Measurements from ENCODE around the gene UBAC1.
"Not testable (repeated sequence)": the region's sequence is repeated elsewhere in the genome, so short reads cannot be mapped to it uniquely, and the experiment has no call there.

Gene UBAC1

DNA sequence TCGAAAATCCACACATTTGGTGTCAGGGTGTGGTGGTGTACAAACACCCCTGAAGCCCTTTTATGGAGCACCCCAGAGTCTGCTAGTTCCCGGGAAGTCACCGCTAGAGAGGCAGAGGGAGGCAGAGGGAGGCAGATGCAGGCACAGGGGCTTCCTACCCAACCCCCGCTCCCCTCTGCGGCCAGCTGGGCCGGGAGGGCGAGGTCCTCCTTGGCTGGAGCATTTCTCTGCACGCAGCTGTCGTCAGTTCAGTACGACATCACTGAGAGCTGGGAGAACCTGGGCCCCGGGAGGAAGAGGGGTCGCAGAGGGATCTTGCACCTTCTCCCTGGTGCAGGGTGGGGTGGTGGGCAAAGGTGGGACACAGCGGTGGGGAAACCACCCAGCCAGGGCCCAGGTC, 15.8 kb upstream of the UBAC1 start:
- no peak for DNase-seq

DNA sequence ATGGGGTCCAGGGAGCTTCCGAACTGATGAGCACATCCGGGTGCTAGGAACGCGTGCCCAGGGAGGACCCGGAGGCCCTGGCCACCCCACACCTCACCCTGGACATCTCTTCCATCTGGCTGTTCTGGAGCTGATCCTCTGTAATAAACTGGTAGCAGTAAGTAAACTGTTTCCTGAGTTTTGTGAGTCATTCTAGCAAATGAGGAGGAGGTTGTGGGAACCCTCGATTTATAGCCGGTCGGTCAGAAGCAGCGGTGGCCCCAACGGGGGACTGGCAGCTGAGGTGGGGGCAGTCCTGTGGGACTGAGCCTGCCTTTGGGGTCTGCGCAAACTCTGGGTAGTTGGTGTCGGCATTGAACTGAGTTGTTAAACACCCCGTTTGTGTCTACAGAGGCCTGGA, 15.4 kb upstream of the UBAC1 start:
- no peak for DNase-seq

DNA sequence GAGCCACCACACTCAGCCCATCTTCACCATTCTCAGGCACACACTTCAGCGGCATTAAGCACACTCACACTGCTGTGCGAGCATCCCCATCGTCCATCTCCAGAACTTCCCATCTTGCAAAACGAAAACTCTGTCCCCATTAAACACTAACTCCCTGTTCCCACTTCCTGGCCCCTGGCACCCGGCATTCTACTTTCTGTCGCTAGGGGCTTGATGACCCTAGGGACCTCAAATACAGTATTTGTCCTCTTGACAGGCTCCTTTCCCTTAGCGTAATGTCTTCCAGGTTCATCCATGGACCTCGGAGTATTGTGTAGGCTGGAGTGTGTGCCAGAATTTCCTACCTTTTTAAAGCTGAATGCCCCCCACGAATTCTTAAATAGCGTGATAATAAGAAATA, 14.7 kb upstream of the UBAC1 start:
- DNase-seq, result no peak

- DNase-seq, result no peak
Observed at GRCh38 chr9:135974220-135974573, 13.0 kb upstream of the UBAC1 start.

DNA sequence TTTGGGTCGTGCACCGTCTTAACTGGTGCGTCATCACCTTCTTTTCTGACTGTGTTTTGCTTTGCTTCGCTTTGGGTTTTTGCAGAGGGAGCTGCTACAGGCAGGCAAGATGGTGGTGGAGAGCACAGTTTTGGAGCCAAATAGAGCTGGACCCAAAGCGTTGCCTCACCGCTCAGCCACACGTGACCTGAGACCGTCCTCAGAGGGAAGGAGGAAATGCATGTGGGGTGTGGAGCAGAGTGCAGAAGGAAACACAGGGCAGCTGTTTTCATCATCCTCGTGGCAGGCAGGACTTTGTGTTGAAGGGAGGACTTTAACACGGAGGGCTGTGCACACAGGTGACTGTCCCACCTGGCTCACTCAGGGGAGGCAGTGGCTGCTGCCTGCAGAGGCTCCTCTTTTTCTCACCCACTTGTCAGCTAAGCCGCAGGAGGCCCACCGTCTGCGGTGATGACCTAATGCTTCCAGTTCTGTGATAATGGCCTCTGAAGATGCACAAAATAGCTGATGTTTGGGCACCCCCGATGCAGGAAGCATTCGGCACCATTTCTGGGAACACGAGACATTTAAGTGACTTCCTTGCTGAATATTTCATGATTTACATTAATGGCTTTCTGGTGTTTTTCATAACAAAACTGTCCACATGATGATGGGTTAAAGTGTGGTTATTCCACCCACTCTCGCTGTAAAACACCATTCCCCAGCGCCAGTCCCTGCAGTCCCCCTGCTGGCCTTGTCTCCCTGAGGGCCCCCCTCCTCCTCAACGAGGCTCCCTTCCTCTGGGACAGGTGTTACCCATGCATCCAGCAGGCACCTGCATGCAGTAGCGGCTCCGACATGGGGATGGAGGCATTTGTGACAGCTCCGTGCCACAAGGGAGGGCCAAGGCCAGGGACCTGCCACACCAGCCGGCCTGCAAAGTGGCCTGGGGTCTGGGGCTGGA, 12.4 kb upstream of the UBAC1 start:
- DNase-seq, result no peak

DNA sequence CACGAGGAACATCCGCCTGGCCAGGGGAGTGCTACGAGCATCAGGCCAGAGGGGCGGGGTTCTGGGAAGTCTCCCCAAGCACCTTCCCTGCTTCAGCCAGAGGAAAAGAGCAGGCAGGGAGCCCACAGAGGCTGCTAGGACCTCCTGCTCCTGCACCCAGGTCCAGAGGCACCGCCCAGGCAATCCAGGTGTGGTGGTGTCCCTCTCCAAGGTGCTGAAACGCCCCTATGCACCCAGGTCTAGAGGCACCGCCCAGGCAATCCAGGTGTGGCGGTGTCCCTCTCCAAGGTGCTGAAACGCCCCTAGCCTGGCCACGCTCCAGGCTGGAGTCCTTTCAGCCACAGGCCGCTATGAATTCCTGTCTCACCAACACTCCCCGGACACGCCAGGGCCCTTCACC, 10.7 kb upstream of the UBAC1 start:
- DNase-seq, result peak; percentile 42

DNA sequence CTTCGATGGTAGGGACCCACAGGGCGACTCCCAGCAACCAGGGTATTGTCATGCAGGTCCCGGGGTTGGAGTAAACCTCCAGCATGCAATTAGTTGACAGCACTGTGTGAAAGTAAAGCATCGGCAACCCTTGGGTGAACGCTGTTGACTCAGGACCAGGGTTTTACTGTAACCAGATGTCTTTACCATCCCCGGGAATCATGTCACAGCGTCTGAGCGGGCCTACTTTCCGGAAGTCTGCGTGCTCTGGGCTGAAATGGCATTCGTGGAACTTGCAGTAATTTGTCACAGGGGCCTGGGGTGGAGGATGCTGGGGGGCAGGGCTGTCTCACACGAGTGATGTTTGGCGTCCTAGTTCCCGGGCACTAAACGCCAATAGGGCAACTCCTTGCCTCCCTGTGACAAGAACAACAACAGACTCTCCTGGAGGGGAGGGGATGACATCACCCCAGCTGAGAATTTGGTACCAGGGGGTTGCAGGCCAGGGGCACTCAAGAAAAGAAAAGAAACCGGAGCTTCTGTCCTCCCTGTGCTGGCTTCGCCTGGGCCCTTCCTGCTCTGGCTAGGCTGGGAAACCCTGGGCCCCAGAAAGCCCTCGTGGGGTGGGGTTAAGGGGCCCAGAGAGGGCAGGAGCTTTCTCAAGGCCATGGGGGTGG, 10.1 kb upstream of the UBAC1 start:
- no peak for DNase-seq

- no peak for DNase-seq
Observed at GRCh38 chr9:135970128-135970815, 9.1 kb upstream of the UBAC1 start.

DNA sequence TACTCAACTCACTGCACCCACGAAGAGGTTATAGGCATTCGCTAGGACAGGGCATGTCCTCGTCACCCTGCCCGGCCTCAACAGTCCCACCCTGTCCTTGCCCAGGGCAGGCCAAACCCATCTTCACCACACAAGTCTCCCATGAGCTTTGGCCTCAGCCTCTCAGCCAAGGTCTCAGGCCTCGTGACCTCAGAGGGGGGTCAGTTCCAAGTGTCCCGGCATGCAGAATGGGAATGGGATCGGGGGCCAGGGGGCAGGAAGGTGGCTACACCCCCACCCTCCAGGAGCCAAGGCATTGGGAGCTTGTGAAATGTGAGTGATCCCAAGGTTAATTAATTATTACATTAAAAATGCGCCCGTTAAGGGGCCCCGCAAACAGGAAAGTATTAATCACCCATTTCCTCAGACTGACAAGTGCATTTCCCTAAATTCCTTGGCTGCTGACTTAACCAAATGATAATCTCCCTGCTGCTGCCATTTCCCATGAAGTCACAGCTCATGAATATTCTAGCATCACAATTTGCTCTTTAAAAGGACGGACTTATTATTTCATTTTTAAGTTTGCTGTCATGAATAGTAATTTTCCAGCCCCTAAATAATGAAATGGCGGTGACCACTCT, 8.0 kb upstream of the UBAC1 start:
- DNase-seq, result no peak

GRCh38 chr9:135968601-135969000, 7.4 kb upstream of the UBAC1 start:
- no peak for DNase-seq

GRCh38 chr9:135968083-135968476, 6.9 kb upstream of the UBAC1 start:
- no peak for DNase-seq

- not testable (repeated sequence) for DNase-seq
Observed at GRCh38 chr9:135966916-135967260, 5.7 kb upstream of the UBAC1 start.

DNA sequence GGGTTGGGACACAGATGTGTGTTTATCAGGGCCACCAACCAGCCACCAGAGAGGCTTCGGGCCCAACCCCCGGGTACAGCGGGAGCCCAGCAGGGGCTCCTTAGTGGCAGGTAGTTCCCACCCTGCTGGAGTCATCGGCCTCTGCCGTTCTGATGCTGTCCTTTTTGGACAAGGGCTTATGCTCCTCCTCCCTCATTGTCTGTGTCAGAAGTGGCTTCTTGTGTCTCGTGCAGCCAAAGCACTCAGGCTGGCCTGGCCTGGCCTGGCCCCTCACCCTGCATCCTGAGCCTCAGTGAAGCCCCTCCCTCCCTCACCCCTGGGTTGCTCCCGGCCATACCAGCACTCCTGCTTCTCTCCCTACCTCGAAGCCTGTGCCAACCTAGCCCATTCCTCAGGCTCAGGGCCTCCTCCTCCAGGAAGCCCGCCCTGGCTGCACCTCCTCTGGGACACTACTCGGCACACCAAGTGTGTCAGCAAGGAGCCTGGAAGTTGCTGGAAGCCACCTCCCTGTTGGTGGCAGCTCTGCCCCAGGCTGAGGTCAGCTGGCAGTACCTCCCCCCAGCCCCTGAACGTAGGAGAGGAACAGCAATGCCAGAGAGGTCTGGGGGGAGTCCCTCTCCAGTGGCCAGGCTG, 4.1 kb upstream of the UBAC1 start:
- no peak for DNase-seq

DNA sequence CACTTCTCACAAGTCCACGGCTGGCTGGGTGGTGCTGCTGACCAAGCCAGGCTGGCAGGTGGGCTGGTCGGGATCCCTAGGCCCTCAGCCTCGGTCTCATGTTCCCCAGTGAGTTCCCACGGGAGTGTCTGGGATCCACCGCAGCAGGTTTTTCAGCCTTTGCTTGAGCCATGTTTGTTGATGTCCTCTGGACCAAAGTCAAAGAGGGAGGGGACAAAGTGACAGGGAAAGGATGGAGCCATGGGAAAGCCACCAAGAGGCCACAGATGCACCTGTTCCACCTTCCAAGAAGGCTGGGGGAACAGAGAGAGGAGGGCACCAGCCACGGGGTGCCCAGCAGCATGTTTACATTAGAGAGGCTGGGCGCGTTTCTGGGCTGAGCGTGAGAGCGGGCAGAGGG, 2.8 kb upstream of the UBAC1 start:
- DNase-seq, result no peak

DNA sequence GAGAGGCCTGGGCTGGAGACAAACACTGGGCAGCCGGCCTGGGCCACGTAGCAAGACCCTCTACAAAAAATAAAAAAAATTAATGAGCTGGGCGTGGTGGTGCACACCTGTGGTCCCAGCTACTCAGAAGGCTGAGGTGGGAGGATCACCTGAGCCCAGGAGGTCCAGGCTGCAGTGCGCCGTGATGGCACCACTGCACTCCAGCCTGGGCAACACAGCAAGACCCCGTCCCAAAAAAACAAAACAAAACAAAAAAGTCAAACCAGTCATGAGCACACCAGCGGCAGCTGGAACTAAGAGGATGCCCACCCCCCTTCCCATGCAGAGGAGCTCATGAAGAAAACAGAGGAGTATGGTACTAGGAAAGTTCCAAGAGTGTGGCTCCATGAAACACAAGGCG, 2.2 kb upstream of the UBAC1 start:
- DNase-seq, result no peak

DNA sequence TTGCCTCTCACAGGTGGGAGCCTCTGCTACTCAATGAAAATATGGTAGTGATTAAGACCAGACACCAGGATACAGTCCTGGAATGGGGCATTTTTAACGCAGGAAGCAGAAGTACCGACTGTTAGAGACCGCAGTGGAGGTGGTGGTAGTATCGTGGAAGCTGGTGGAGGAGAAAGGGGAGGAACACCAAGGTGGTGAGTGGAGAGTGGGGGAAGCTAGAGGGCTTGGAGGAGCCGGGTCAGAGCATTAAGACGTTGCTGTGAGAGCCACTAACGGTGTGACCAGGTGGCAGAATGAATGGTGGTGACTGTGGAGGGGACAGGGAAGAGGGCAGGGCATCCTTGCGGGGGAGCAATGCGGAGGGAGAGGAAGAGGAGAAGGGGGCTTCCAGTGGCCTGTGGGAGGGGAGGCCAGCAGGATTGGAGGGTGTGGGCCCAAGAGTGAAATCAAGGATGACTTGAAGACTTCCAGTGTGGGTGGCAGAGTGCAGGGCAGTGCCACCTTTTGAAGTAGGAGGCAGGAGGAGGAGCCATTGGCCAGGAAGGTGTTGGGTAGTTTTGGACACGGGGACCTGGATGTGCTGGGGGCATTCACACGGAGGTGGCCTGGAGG, 1.6 kb upstream of the UBAC1 start:
- no peak for DNase-seq

- no peak for DNase-seq
Observed at GRCh38 chr9:135961811-135962695, 880 bp upstream of the UBAC1 start.

GRCh38 chr9:135960411-135961276, 529 bp downstream of the UBAC1 start:
- no peak for DNase-seq

DNA sequence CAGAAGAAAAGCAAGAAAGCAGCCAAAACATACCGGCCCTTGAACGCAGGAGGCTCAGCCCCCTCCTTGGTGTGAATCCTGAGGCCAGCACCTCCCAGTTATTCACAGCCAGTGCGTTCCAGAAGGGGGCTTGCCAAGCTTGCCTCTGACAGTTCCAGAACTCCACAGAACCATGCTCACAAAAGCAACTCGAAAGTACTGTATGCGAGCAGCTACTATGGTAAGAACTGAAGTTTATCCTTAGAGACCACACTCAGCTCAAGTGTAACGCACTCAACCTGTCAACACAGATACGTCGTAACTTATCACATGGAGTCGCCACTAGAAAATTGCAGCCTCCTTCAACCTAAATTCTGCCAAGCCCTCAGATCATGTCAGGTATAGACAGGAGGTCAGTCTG, 1.4 kb downstream of the UBAC1 start:
- DNase-seq, result no peak

DNA sequence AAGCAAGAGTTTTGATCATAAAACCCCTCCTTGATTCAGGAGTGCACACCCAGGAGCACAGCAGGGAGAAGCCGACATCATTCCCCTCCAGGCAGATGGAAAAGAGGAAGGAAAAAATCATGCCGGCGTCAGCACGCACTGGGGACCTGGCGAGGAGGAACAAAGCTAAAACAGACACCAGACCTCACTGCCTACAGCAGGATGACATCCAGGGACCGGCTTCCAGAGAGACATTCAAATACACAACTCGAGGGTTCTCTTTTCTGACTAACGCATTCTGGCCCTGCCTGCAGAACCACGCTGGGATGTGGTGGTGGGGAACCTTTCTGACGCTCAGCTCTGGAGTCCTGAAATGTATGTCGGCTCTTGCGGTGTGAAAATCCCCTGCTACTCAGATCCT, 2.7 kb downstream of the UBAC1 start:
- DNase-seq, result no peak

All from T-helper 9 cell (primary cell).